22Rv1 (cell line): Measurements from ENCODE around the gene TMEM163.

Experiments used
- CTCF ChIP-seq: fragments of 450-650 bp; IDR thresholded peaks from 2 replicates; pipeline ENCODE4 v1.5.1; 2017; ENCODE audit warnings: mild to moderate bottlenecking
- ZFX ChIP-seq: fragments of 450-650 bp; IDR thresholded peaks from 2 replicates; pipeline ENCODE4 v1.6.1; 2017; ENCODE audit warnings: antibody characterized with exemption, borderline replicate concordance

DNA sequence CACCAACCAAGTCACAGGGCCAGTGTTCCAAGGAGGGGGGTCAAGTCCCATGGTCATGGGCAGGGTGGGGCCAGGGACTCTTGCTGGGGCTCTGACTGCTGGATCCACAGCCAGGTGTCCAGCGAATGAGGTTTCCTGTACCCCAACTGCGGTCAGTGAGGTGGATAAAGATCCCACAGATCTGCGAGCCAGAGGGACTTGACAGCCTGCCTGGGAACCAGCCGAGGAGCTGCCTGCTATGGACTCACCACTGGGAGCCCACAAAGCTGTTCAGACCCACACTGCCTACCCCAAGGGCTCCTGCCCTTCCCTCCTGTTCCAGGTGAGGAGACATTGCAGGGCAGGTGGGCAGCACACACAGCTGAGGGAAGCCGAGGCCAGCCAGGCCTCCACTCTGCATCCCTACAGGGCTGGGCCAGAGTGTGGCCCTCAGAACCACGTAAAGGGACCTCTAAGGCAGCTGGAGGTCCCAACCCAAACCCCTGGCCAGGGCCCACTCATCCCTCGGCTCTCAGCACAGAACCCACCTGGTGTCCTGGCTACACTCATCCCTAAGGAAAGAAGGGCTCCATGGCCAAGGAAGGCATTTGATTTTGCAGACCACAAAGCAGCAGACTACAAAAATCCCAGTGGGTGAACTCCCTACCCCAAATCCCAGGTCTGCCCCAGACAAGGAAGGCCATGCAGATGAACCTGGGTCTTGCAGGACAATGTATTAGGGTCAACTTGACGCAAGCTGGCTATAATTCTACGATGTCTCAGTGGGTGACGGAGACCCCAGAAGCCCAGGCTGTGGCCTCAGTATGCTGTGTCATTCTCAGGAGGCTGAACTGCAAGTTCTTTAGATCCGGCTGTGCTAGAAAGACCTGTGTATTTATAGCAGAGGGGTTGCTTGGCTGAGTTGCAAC, 255.8 kb downstream of the TMEM163 start:
- no peak for TF ChIP-seq CTCF
- no peak for TF ChIP-seq ZFX
